B cell (primary cell): ENCODE measurements around the gene USPL1. TPM values are rescaled to one million over a fixed set of nuclear protein-coding genes. Genes with fewer than 3 reads are reported as not detected.

Source experiments
- ATAC-seq: fragments of 200-7000 bp; cut with Tn5 transposase; one replicate; pipeline ENCODE4 v1.10.0; 2021; ENCODE audit warnings: low read depth, mild to moderate bottlenecking, moderate number of reproducible peaks, moderate library complexity
- CTCF ChIA-PET: fragments of 350-600 bp; sonication (Branson Sonifier 250); formaldehyde crosslinking; loops from one replicate; lab custom pipeline; 2021; ENCODE audit warnings: antibody characterized with exemption, inconsistent platforms; lab: Charles Lee
- POLR2A ChIA-PET: fragments of 350-600 bp; sonication (Branson Sonifier 250); formaldehyde crosslinking; loops from one replicate; lab custom pipeline; 2021; ENCODE audit warnings: antibody characterized with exemption; lab: Charles Lee
- DNase-seq: peaks from one replicate; pipeline ENCODE4 v3.0.0; 2013
- H2AFZ ChIP-seq: 2 replicates; pipeline ENCODE4 v1.6.1; 2012; ENCODE audit warnings: mild to moderate bottlenecking, low read depth, low read length; ENCODE audit not compliant: insufficient read depth, poor library complexity, severe bottlenecking
- H3K27ac ChIP-seq, 2 donors: 1 replicate in 1 of 2; 2 replicates in 1 of 2; pipeline ENCODE4 v1.5.1; 2012 to 2013; ENCODE audit warnings: low read length in 2 of 2, mild to moderate bottlenecking in 2 of 2, moderate library complexity in 1 of 2
- H3K27me3 ChIP-seq, 4 experiments: fragments of 200-600 bp in 1 of 4; sonication (generic) in 1 of 4; replicated peaks in 1 of 4; 1 replicate in 2 of 4; 2 replicates in 2 of 4; pipeline versions ENCODE4 v1.6.1 to v1.7.0; 2013 to 2016; ENCODE audit warnings: low read length in 3 of 4, mild to moderate bottlenecking in 2 of 4, mixed read lengths in 1 of 4, moderate library complexity in 1 of 4; ENCODE audit not compliant: insufficient read depth in 4 of 4, control insufficient read depth in 3 of 4; ENCODE audit errors: control extremely low read depth in 1 of 4
- H3K36me3 ChIP-seq, 2 experiments: replicated peaks in 1 of 2; 1 replicate in 1 of 2; 2 replicates in 1 of 2; pipeline versions ENCODE4 v1.6.1 to v1.7.1; 2013; ENCODE audit warnings: low read length in 1 of 2; ENCODE audit not compliant: insufficient read depth in 2 of 2, control insufficient read depth in 1 of 2; ENCODE audit errors: control extremely low read depth in 1 of 2, extremely low read depth in 1 of 2
- H3K4me1 ChIP-seq, 2 donors: fragments of 200-600 bp in 1 of 2; sonication (generic) in 1 of 2; 1 replicate in 1 of 2; 2 replicates in 1 of 2; pipeline versions ENCODE4 v1.5.1 to v1.6.1; 2013 to 2017; ENCODE audit warnings: low read length in 2 of 2; ENCODE audit not compliant: control insufficient read depth in 2 of 2, insufficient read depth in 2 of 2
- H3K4me2 ChIP-seq: replicated peaks from 2 replicates; pipeline ENCODE3; 2012; ENCODE audit warnings: mild to moderate bottlenecking, low read depth, low read length; ENCODE audit not compliant: poor library complexity, severe bottlenecking
- H3K4me3 ChIP-seq, 5 experiments: fragments of 200-600 bp in 1 of 5; sonication (generic) in 1 of 5; 1 replicate in 3 of 5; 2 replicates in 2 of 5; pipeline versions ENCODE4 v1.5.1 to v1.7.0; 2011 to 2016; ENCODE audit warnings: low read length in 4 of 5, mild to moderate bottlenecking in 4 of 5, low read depth in 2 of 5, control low read depth in 1 of 5, moderate library complexity in 1 of 5; ENCODE audit not compliant: insufficient read depth in 1 of 5; ENCODE audit errors: control extremely low read depth in 1 of 5, extremely low read depth in 1 of 5
- H3K79me2 ChIP-seq: fragments of 200-600 bp; sonication (generic); one replicate; pipeline ENCODE4 v1.6.0; 2016; ENCODE audit warnings: low read length; ENCODE audit not compliant: control insufficient read depth, insufficient read depth
- H3K9ac ChIP-seq: fragments of 200-600 bp; sonication (generic); 2 replicates; pipeline ENCODE4 v1.6.1; 2017; ENCODE audit warnings: mild to moderate bottlenecking, low read length, moderate library complexity
- H3K9me3 ChIP-seq, 3 donors: one replicate each; pipeline versions ENCODE4 v1.6.1 to v1.7.1; 2013; ENCODE audit warnings: low read length in 2 of 3; ENCODE audit not compliant: control insufficient read depth in 2 of 3, insufficient read depth in 1 of 3; ENCODE audit errors: control extremely low read depth in 1 of 3
- H4K20me1 ChIP-seq: 2 replicates; pipeline ENCODE4 v1.6.0; 2012; ENCODE audit warnings: mild to moderate bottlenecking, low read length; ENCODE audit not compliant: insufficient read depth, control insufficient read depth, poor library complexity, severe bottlenecking
- H3K27ac Mint-ChIP-seq: one replicate; pipeline ENCODE4 v1.8.0; 2021; ENCODE audit warnings: mixed read lengths
- H3K27me3 Mint-ChIP-seq: one replicate; pipeline ENCODE4 v1.8.0; 2021; ENCODE audit warnings: mixed read lengths
- H3K4me1 Mint-ChIP-seq: one replicate; pipeline ENCODE4 v1.8.0; 2021; ENCODE audit warnings: mixed read lengths
- H3K4me3 Mint-ChIP-seq: one replicate; pipeline ENCODE4 v1.8.0; 2021; ENCODE audit warnings: mixed read lengths
- H3K9me3 Mint-ChIP-seq: one replicate; pipeline ENCODE4 v1.8.0; 2022; ENCODE audit warnings: mixed read lengths; ENCODE audit not compliant: insufficient read depth
- CTCF ChIP-seq: fragments of 200-600 bp; IDR thresholded peaks from one replicate; pipeline ENCODE4 v1.8.0; 2022; ENCODE audit warnings: antibody characterized with exemption, mild to moderate bottlenecking
- EZH2 ChIP-seq: IDR thresholded peaks from 2 replicates; pipeline ENCODE4 v1.6.1; 2012; ENCODE audit warnings: borderline replicate concordance, low read depth, mild to moderate bottlenecking, moderate library complexity, low read length; ENCODE audit not compliant: insufficient read depth, poor library complexity, severe bottlenecking
- WGBS: methylation state at CpG from one replicate; pipeline ENCODE4 v1.1.5; 2013; ENCODE audit warnings: missing lambda C conversion rate; ENCODE audit not compliant: insufficient coverage; 5-methylcytosine and 5-hydroxymethylcytosine counted together
- intact Hi-C: fragments of 100-400 bp; cut with micrococcal nuclease; formaldehyde crosslinking; loops from one replicate; pipeline ENCODE4 v1.10.0; 2022
- polyA plus RNA-seq: library from polyadenylated mRNA; depleted of rRNA; stranded (reverse); fragments of >200 nt; gene quantifications from 2 replicates; pipeline ENCODE4 v1.2.3, GENCODE V29; 2012
- total RNA-seq, 2 donors: library from RNA; stranded (reverse); fragments of 120-200 nt in 1 of 2; gene quantifications; 1 replicate in 1 of 2; 2 replicates in 1 of 2; pipeline versions ENCODE4 v1.2.3 to v1.2.4, GENCODE V29; 2013 to 2022

The USPL1 gene
- total and polyA plus RNA-seq, 2 donors (not counting 1 experiment from before 2014, with no cell fraction given): 30.2 to 55.8 TPM

GRCh38 chr13:30585748-30586262, 31.9 kb upstream of the USPL1 start:
- Histone ChIP-seq H3K4me3 (no peak overlapping the region), H3K27me3 (no peaks in the 10 kb centered on the region), H3K4me2 (no peak overlapping the region), H4K20me1 (no peaks in the 10 kb centered on the region), H3K4me1 (no peaks in the 10 kb centered on the region), H3K36me3 (no peaks in the 10 kb centered on the region), H2AFZ (no peak overlapping the region), H3K27ac (no peak overlapping the region), H3K79me2 (no peaks in the 10 kb centered on the region), H3K9me3 (no peaks in the 10 kb centered on the region), H3K9ac (no peak overlapping the region)
- no peak for DNase-seq
- 88% methylated on average over 1 of the region's 3 CpGs for WGBS
- peaks cover 3% of the 10 kb centered on the region for H3K4me1 Mint-ChIP-seq
- H3K27me3 Mint-ChIP-seq: no peaks in the 10 kb centered on the region
- CTCF ChIA-PET: interaction anchor here (0.8 to 1.4 kb wide), 4 partner anchors 11 to 453 kb away, joined by 3 to 7 read pairs (median 3); no protein-coding TSS in a partner anchor
- no peak overlapping the region for H3K4me3 Mint-ChIP-seq
- no peak for ATAC-seq
- no peak overlapping the region for H3K27ac Mint-ChIP-seq
- no peaks in the 10 kb centered on the region for H3K9me3 Mint-ChIP-seq
- TF ChIP-seq EZH2 (no peak), CTCF (no peak)
- intact Hi-C loops: no loop called here
- POLR2A ChIA-PET: interaction anchor here (0.7 kb wide), 1 partner anchor 25 kb away, joined by 5 read pairs; no protein-coding TSS in a partner anchor

- Histone ChIP-seq H3K4me1 (no peaks in the 10 kb centered on the region), H3K79me2 (no peaks in the 10 kb centered on the region), H3K27ac (no peak overlapping the region), H2AFZ (no peak overlapping the region), H3K4me3 (no peak overlapping the region), H3K36me3 (no peaks in the 10 kb centered on the region), H3K27me3 (no peaks in the 10 kb centered on the region), H3K4me2 (no peak overlapping the region), H3K9ac (no peak overlapping the region), H3K9me3 (no peaks in the 10 kb centered on the region), H4K20me1 (no peaks in the 10 kb centered on the region)
- H3K4me1 Mint-ChIP-seq: peaks cover 2% of the 10 kb centered on the region
- POLR2A ChIA-PET: no interaction called here
- intact Hi-C loops: no loop called here
- ATAC-seq (no peak), DNase-seq (no peak)
- TF ChIP-seq CTCF: no peak
- 100% methylated on average over 1 of the region's 1 CpG for WGBS
- CTCF ChIA-PET: interaction anchor here (0.9 kb wide), 1 partner anchor 11 kb away, joined by 3 read pairs; no protein-coding TSS in a partner anchor
- no peaks in the 10 kb centered on the region for H3K9me3 Mint-ChIP-seq
- no peak overlapping the region for H3K27ac Mint-ChIP-seq
- no peaks in the 10 kb centered on the region for H3K27me3 Mint-ChIP-seq
- H3K4me3 Mint-ChIP-seq: no peak overlapping the region
Observed at GRCh38 chr13:30587231-30587630, 30.5 kb upstream of the USPL1 start.
